Measurements from ENCODE around the gene HRK. TPM values are rescaled to one million over a fixed set of nuclear protein-coding genes. Genes with fewer than 3 reads are reported as not detected.

The HRK gene
- total RNA-seq, 1 donor from 2014 or later: 2.1 TPM

DNA sequence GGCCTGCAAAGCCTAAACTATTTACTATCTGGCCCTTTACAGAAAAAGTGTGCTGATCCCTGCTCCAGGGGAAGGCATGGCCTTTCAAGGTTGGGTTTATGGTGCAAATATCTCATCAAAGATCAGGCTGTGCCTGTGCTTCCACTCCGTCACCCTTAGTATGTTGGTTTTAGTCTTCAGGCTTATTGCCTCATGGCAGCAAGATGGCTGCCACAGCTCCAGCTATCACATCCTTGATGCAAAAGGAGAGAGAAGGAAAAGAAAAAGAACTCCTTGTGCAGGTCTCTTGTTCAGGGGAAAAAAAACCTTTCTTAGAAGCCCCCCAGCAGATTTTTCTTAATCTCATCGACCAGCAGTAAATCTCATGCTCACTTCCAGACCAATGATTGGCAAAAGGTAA, 9.1 kb upstream of the HRK start:
- H3K9ac ChIP-seq (ENCODE audit: low read length): no peak overlapping the region
- TF ChIP-seq CTCF (IDR thresholded peaks at IDR 0.05; ENCODE audit: insufficient read depth, low read depth, low read length) (no peak), EZH2 (IDR thresholded peaks at IDR 0.05; ENCODE audit: insufficient read depth, low read length) (no peak)
- H2AFZ ChIP-seq (ENCODE audit: low read depth, low read length): no peak overlapping the region
- H3K4me2 ChIP-seq (ENCODE audit: low read length): no peak overlapping the region
- H3K4me1 Mint-ChIP-seq (ENCODE audit: low read depth, unreplicated experiment): no peaks in the 10 kb centered on the region
- no peak overlapping the region for H3K27ac ChIP-seq (ENCODE audit: low read depth, low read length)
- FAIRE-seq: no peak
- H3K9me3 Mint-ChIP-seq (ENCODE audit: unreplicated experiment): peaks cover 1% of the 10 kb centered on the region
- DNase-seq (ENCODE audit: low read depth): no peak
- no peaks in the 10 kb centered on the region for H3K4me1 ChIP-seq (ENCODE audit: insufficient read depth, low read length)
- no peak overlapping the region for H3K4me3 Mint-ChIP-seq (ENCODE audit: unreplicated experiment)
- no peaks in the 10 kb centered on the region for H3K79me2 ChIP-seq (ENCODE audit: insufficient read depth, low read length)
- H3K27me3 ChIP-seq (ENCODE audit: insufficient read depth, low read length): peaks cover 9% of the 10 kb centered on the region
- no peaks in the 10 kb centered on the region for H3K36me3 Mint-ChIP-seq (ENCODE audit: low read depth, unreplicated experiment)
- no peaks in the 10 kb centered on the region for H3K36me3 ChIP-seq (ENCODE audit: insufficient read depth, low read length)
- H3K9me3 ChIP-seq (ENCODE audit: insufficient read depth, low read depth, low read length): no peaks in the 10 kb centered on the region
- H4K20me1 ChIP-seq (ENCODE audit: insufficient read depth, low read length): no peaks in the 10 kb centered on the region
- H3K27me3 Mint-ChIP-seq (ENCODE audit: low read depth, unreplicated experiment): peaks cover 23% of the 10 kb centered on the region
- H3K27ac Mint-ChIP-seq (ENCODE audit: unreplicated experiment): no peak overlapping the region
- no peak overlapping the region for H3K4me3 ChIP-seq (ENCODE audit: insufficient read depth, low read depth, low read length)

DNA sequence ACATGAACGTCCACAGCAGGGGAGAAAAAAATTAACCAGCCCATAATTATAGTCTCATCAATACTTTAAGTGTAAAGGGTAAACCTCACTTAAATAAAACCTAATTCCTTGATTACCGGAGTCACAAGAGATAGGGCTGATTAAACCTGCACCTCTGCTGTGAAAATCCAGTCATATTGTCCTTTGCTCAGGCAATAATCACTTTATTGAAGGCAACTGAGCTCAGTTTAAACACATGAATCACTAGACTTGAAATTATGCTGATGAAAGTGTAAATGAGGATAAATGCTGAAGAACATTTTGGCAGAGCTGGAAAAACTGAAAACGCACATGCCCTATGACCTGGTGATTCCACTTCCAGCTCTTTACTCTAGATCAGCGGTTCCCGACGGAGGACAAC, 6.7 kb upstream of the HRK start:
- no peaks in the 10 kb centered on the region for H4K20me1 ChIP-seq (ENCODE audit: insufficient read depth, low read length)
- no peak overlapping the region for H3K4me3 ChIP-seq (ENCODE audit: insufficient read depth, low read depth, low read length)
- H3K36me3 Mint-ChIP-seq (ENCODE audit: low read depth, unreplicated experiment): no peaks in the 10 kb centered on the region
- no peaks in the 10 kb centered on the region for H3K9me3 ChIP-seq (ENCODE audit: insufficient read depth, low read depth, low read length)
- H3K9ac ChIP-seq (ENCODE audit: low read length): no peak overlapping the region
- H3K4me3 Mint-ChIP-seq (ENCODE audit: unreplicated experiment): no peak overlapping the region
- no peak overlapping the region for H3K27ac ChIP-seq (ENCODE audit: low read depth, low read length)
- peaks cover 25% of the 10 kb centered on the region for H3K27me3 ChIP-seq (ENCODE audit: insufficient read depth, low read length)
- no peaks in the 10 kb centered on the region for H3K4me1 ChIP-seq (ENCODE audit: insufficient read depth, low read length)
- TF ChIP-seq EZH2 (IDR thresholded peaks at IDR 0.05; ENCODE audit: insufficient read depth, low read length) (no peak), CTCF (IDR thresholded peaks at IDR 0.05; ENCODE audit: insufficient read depth, low read depth, low read length) (no peak)
- no peak overlapping the region for H2AFZ ChIP-seq (ENCODE audit: low read depth, low read length)
- no peaks in the 10 kb centered on the region for H3K4me1 Mint-ChIP-seq (ENCODE audit: low read depth, unreplicated experiment)
- H3K4me2 ChIP-seq (ENCODE audit: low read length): no peak overlapping the region
- FAIRE-seq (no peak), DNase-seq (ENCODE audit: low read depth) (no peak)
- H3K27me3 Mint-ChIP-seq (ENCODE audit: low read depth, unreplicated experiment): peaks cover 42% of the 10 kb centered on the region
- H3K9me3 Mint-ChIP-seq (ENCODE audit: unreplicated experiment): peaks cover 1% of the 10 kb centered on the region
- no peak overlapping the region for H3K27ac Mint-ChIP-seq (ENCODE audit: unreplicated experiment)
- no peaks in the 10 kb centered on the region for H3K79me2 ChIP-seq (ENCODE audit: insufficient read depth, low read length)
- no peaks in the 10 kb centered on the region for H3K36me3 ChIP-seq (ENCODE audit: insufficient read depth, low read length)

- Mint-ChIP-seq H3K9me3 (ENCODE audit: unreplicated experiment) (peaks cover 1% of the 10 kb centered on the region), H3K27me3 (ENCODE audit: low read depth, unreplicated experiment) (peaks cover 47% of the 10 kb centered on the region), H3K36me3 (ENCODE audit: low read depth, unreplicated experiment) (no peaks in the 10 kb centered on the region), H3K27ac (ENCODE audit: unreplicated experiment) (no peak overlapping the region), H3K4me3 (ENCODE audit: unreplicated experiment) (no peak overlapping the region), H3K4me1 (ENCODE audit: low read depth, unreplicated experiment) (no peaks in the 10 kb centered on the region)
- Histone ChIP-seq H3K4me3 (ENCODE audit: insufficient read depth, low read depth, low read length) (no peak overlapping the region), H3K27me3 (ENCODE audit: insufficient read depth, low read length) (peaks cover 31% of the 10 kb centered on the region), H2AFZ (ENCODE audit: low read depth, low read length) (no peak overlapping the region), H3K4me1 (ENCODE audit: insufficient read depth, low read length) (no peaks in the 10 kb centered on the region), H3K9ac (ENCODE audit: low read length) (no peak overlapping the region), H4K20me1 (ENCODE audit: insufficient read depth, low read length) (no peaks in the 10 kb centered on the region), H3K79me2 (ENCODE audit: insufficient read depth, low read length) (no peaks in the 10 kb centered on the region), H3K27ac (ENCODE audit: low read depth, low read length) (no peak overlapping the region), H3K36me3 (ENCODE audit: insufficient read depth, low read length) (no peaks in the 10 kb centered on the region), H3K9me3 (ENCODE audit: insufficient read depth, low read depth, low read length) (no peaks in the 10 kb centered on the region), H3K4me2 (ENCODE audit: low read length) (no peak overlapping the region)
- no peak for DNase-seq (ENCODE audit: low read depth)
- TF ChIP-seq CTCF (IDR thresholded peaks at IDR 0.05; ENCODE audit: insufficient read depth, low read depth, low read length) (no peak), EZH2 (IDR thresholded peaks at IDR 0.05; ENCODE audit: insufficient read depth, low read length) (no peak)
- no peak for FAIRE-seq
Observed at GRCh38 chr12:116887244-116887643, 6.0 kb upstream of the HRK start.

Data from astrocyte (in vitro differentiated cells and primary cell).